ENCODE data around the gene MARCHF11. TPM values are rescaled to one million over a fixed set of nuclear protein-coding genes. Genes with fewer than 3 reads are reported as not detected.

Gene MARCHF11
- total RNA-seq, 1 experiment from 2014 or later: not detected

- POLR2A ChIA-PET: no interaction called here
- Histone ChIP-seq H3K9me2 (ENCODE audit: insufficient read depth) (no peaks in the 10 kb centered on the region), H3K4me1 (ENCODE audit: control insufficient read depth in 1 of 2, insufficient read depth in 2 of 2, low read length in 2 of 2) (no peaks in the 10 kb centered on the region), H3K9ac (ENCODE audit: low read length) (no peak overlapping the region), H4K20me1 (ENCODE audit: insufficient read depth) (no peaks in the 10 kb centered on the region), H3K27ac (ENCODE audit: low read depth, low read length) (no peak overlapping the region), H3K36me3 (ENCODE audit: control insufficient read depth in 1 of 2, insufficient read depth in 2 of 2, low read length in 2 of 2) (no peaks in the 10 kb centered on the region), H3K4me2 (ENCODE audit: low read length) (no peak overlapping the region), H3K9me3 (ENCODE audit: control insufficient read depth in 1 of 2, insufficient read depth in 1 of 2, low read depth in 1 of 2, low read length in 2 of 2) (peaks cover 0 to 15% of the 10 kb centered on the region in 2 experiments; a peak in 2 of 4 replicates), H3K79me2 (ENCODE audit: insufficient read depth, low read length) (no peaks in the 10 kb centered on the region), H2AFZ (ENCODE audit: low read depth, low read length, poor library complexity, severe bottlenecking) (no peak overlapping the region), H3K27me3 (ENCODE audit: insufficient read depth, low read length) (no peaks in the 10 kb centered on the region), H3K4me3 (replicated peaks in 1 of 2; ENCODE audit: low read depth in 1 of 2, low read length in 2 of 2) (no peak overlapping the region)
- no TSS peak for BruUV-seq (replicated peaks)
- RAD21 ChIA-PET (ENCODE audit: low non-redundant PET in 1 of 2, low total read pairs in 2 of 2, uncharacterized antibody in 2 of 2, unreplicated experiment in 2 of 2): no interaction called here
- CTCF ChIA-PET: no interaction called here
- ATAC-seq (no peak), DNase-seq (ENCODE audit: low read depth, low spot score) (no peak)
- TF ChIP-seq ATF3 (IDR thresholded peaks at IDR 0.05) (no peak), EGR1 (IDR thresholded peaks at IDR 0.05; ENCODE audit: low read depth) (no peak), EZH2 (IDR thresholded peaks at IDR 0.05) (no peak), POLR2A (IDR thresholded peaks at IDR 0.05; ENCODE audit: borderline replicate concordance, extremely low read depth, insufficient read depth, insufficient read length) (no peak), SIN3A (IDR thresholded peaks at IDR 0.05; ENCODE audit: low read depth) (no peak), CTCF (IDR thresholded peaks at IDR 0.05 in 2 of 3, conservative IDR thresholded peaks at IDR 0.05 in 1 of 3; ENCODE audit: borderline replicate concordance in 1 of 3, insufficient read depth in 1 of 3, low read depth in 2 of 3, low read length in 2 of 3) (no peak), RAD21 (IDR thresholded peaks at IDR 0.05; ENCODE audit: low read depth) (no peak), JUND (IDR thresholded peaks at IDR 0.05) (no peak), ZBTB33 (IDR thresholded peaks at IDR 0.05; ENCODE audit: extremely low read depth, insufficient replicate concordance, low read length) (no peak), POLR2AphosphoS5 (IDR thresholded peaks at IDR 0.05; ENCODE audit: low read depth, low read length) (no peak), MAX (IDR thresholded peaks at IDR 0.05) (no peak), REST (IDR thresholded peaks at IDR 0.05; ENCODE audit: low read depth) (no peak), CEBPB (IDR thresholded peaks at IDR 0.05; ENCODE audit: low read depth) (no peak), CBX3 (IDR thresholded peaks at IDR 0.05; ENCODE audit: low read depth) (no peak), FOSL1 (IDR thresholded peaks at IDR 0.05; ENCODE audit: low read depth) (no peak), TCF7L2 (IDR thresholded peaks at IDR 0.05; ENCODE audit: borderline replicate concordance, extremely low read depth, insufficient read depth, insufficient read length) (no peak), ELF1 (IDR thresholded peaks at IDR 0.05; ENCODE audit: borderline replicate concordance, low read depth) (no peak), EZH2phosphoT487 (IDR thresholded peaks at IDR 0.05; ENCODE audit: borderline replicate concordance) (no peak), SRF (IDR thresholded peaks at IDR 0.05; ENCODE audit: low read depth) (no peak), ZFX (IDR thresholded peaks at IDR 0.05) (no peak)
- intact Hi-C loops (cut with micrococcal nuclease): no loop called here
Observed at GRCh38 chr5:16137177-16137576, 42.4 kb downstream of the MARCHF11 start.

Measured in HCT116 (cell line).